PC-3 (cell line): Measurements from ENCODE around the gene ENOSF1.

Source experiments
- EZH2 ChIP-seq: fragments of 300-600 bp; sonication (generic); IDR thresholded peaks from one replicate; pipeline ENCODE4 v1.6.1; 2017; ENCODE audit warnings: antibody characterized with exemption, mild to moderate bottlenecking, low read length; ENCODE audit not compliant: unreplicated experiment
- EZH2phosphoT487 ChIP-seq: fragments of 300-600 bp; sonication (generic); IDR thresholded peaks from 2 replicates; pipeline ENCODE4 v1.6.1; 2018; ENCODE audit warnings: mild to moderate bottlenecking, antibody characterized with exemption, low read length, borderline replicate concordance
- TF ChIP-seq, protein P1 (sequence below): fragments of 300-600 bp; sonication (generic); conservative IDR thresholded peaks from 2 replicates; pipeline ENCODE4 v1.5.1; 2017; ENCODE audit warnings: antibody characterized with exemption, low read depth, mild to moderate bottlenecking, low read length

DNA sequence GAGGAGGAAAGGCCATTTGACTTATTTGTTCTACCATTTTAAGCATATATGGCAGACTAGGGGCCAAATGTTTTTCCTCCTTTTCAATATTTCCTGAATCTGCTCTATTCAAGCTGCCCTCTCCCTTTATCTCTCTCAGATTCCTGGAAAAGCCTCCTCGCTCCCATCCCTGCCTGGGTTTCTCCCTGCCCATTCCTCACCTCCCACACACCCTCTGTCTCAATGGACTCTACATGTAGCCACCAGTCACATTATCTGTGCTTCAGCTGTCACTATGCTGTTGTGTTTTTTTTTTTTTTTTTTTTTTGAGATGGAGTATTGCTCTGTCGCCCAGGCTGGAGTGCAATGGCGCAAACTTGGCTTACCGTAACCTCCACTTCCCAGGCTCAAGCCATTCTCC lies 32.0 kb downstream of the ENOSF1 start:
- TF ChIP-seq, protein P1, sequence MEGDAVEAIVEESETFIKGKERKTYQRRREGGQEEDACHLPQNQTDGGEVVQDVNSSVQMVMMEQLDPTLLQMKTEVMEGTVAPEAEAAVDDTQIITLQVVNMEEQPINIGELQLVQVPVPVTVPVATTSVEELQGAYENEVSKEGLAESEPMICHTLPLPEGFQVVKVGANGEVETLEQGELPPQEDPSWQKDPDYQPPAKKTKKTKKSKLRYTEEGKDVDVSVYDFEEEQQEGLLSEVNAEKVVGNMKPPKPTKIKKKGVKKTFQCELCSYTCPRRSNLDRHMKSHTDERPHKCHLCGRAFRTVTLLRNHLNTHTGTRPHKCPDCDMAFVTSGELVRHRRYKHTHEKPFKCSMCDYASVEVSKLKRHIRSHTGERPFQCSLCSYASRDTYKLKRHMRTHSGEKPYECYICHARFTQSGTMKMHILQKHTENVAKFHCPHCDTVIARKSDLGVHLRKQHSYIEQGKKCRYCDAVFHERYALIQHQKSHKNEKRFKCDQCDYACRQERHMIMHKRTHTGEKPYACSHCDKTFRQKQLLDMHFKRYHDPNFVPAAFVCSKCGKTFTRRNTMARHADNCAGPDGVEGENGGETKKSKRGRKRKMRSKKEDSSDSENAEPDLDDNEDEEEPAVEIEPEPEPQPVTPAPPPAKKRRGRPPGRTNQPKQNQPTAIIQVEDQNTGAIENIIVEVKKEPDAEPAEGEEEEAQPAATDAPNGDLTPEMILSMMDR = no peak
- TF ChIP-seq EZH2 (no peak), EZH2phosphoT487 (no peak)
